Immature natural killer cell (primary cell): Measurements from ENCODE around the gene AKR7A2. TPM values are rescaled to one million over a fixed set of nuclear protein-coding genes. Genes with fewer than 3 reads are reported as not detected.
"Not testable (repeated sequence)": the region's sequence is repeated elsewhere in the genome, so short reads cannot be mapped to it uniquely, and the experiment has no call there.

Experiments used
- DNase-seq, 3 donors: peaks; one replicate each; pipeline ENCODE4 v3.0.0; 2022; ENCODE audit warnings: mixed read lengths in 1 of 3
- H3K27ac Mint-ChIP-seq, 6 donors: one replicate each; pipeline ENCODE4 v1.8.0; 2020; ENCODE audit warnings: mixed read lengths in 6 of 6, mild to moderate bottlenecking in 5 of 6, inconsistent platforms in 4 of 6, moderate library complexity in 3 of 6
- H3K27me3 Mint-ChIP-seq, 3 donors: one replicate each; pipeline ENCODE4 v1.8.0; 2020 to 2021; ENCODE audit warnings: low read depth in 3 of 3, mild to moderate bottlenecking in 3 of 3, mixed read lengths in 3 of 3, moderate library complexity in 3 of 3, inconsistent platforms in 1 of 3
- H3K36me3 Mint-ChIP-seq, 3 donors: one replicate each; pipeline ENCODE4 v1.8.0; 2020; ENCODE audit warnings: mixed read lengths in 3 of 3, inconsistent platforms in 2 of 3, mild to moderate bottlenecking in 2 of 3
- H3K4me1 Mint-ChIP-seq, 2 donors: one replicate each; pipeline ENCODE4 v1.8.0; 2020; ENCODE audit warnings: inconsistent platforms in 2 of 2, mild to moderate bottlenecking in 2 of 2, mixed read lengths in 2 of 2, moderate library complexity in 1 of 2
- H3K4me3 Mint-ChIP-seq, 5 donors: one replicate each; pipeline ENCODE4 v1.8.0; 2020; ENCODE audit warnings: mild to moderate bottlenecking in 5 of 5, mixed read lengths in 5 of 5, inconsistent platforms in 3 of 5, moderate library complexity in 3 of 5
- H3K9me3 Mint-ChIP-seq, 6 donors: one replicate each; pipeline ENCODE4 v1.8.0; 2020; ENCODE audit warnings: mild to moderate bottlenecking in 6 of 6, mixed read lengths in 6 of 6, inconsistent platforms in 4 of 6, moderate library complexity in 3 of 6
- polyA plus RNA-seq, 3 donors: library from polyadenylated mRNA; unstranded; fragments of 300-500 nt; fragmentation: Illumina TruSeq; gene quantifications; one replicate each; pipeline ENCODE4 v1.2.3, GENCODE V29; 2021

The AKR7A2 gene
- polyA plus RNA-seq, 3 donors from 2014 or later, result 130 to 217 (median 153) TPM

DNA sequence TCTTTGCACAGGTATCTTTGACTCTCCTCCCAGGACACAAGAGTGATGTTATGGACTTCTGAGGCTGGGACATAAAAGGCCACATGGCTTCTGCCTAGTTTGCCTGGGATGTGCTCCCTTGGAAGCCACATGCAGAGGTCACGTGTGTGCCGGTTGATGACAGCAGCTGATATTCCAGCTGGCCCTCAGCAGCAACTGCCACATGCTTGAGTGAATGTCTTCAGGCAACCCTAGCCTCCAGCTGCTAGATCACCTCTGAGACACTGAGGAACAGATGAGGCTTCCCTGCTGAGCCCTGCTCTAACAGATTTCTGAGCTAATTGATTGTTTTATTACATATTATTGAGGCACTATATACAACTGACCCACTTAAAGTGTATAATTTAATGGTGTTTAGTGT is 11.7 kb downstream of the AKR7A2 start:
- no peak for DNase-seq
- Mint-ChIP-seq H3K27me3 (no peaks in the 10 kb centered on the region), H3K27ac (no peak overlapping the region), H3K9me3 (peaks cover 0 to 5% (median 2%) of the 10 kb centered on the region in 6 donors), H3K4me1 (no peaks in the 10 kb centered on the region), H3K4me3 (no peak overlapping the region), H3K36me3 (peaks cover 18 to 34% (median 20%) of the 10 kb centered on the region in 3 donors)

DNA sequence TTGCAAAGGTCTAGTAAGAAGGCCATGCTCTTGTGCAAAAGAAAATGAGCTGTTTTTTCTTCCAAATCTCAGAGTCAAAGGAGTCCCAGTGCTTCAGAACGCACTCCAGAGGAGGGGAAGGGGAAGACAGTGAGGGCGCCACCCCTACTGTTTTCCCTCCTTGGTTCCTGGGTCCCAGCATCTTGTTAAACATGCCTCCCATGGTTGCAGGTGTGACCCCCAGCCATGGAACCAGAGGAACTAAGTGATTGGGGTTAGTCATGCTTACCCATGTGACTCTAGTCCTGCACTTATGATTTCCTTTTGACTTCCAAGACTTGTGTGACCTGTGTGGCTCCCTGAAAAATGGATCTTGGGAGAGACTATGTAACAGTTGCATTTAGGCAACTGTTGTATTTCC is 17.3 kb downstream of the AKR7A2 start:
- Mint-ChIP-seq H3K27ac (no peak overlapping the region), H3K9me3 (peaks cover 3 to 24% (median 11%) of the 10 kb centered on the region in 6 donors), H3K4me3 (no peak overlapping the region), H3K4me1 (no peaks in the 10 kb centered on the region), H3K27me3 (peaks cover 0 to 2% (median 0%) of the 10 kb centered on the region in 3 donors), H3K36me3 (peaks cover 8 to 20% (median 14%) of the 10 kb centered on the region in 3 donors)
- no peak for DNase-seq

DNA sequence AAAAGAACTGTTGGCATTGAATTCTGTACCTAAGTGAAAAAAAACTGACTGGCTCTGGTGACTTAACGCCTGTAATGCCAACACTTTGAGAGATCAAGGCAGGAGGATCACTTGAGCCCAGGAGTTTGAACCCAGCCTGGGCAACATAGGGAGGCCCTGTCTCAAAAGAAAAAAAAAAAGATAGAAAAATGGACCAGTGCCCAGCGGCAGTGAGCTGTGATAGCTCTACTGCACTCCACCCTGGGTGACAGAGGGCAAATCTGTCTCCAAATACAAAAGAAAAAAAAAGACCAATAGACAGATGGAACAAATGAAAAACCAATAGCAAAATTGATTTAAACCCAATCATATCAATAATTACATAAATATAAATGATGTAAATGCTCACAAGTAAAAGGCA is 22.7 kb downstream of the AKR7A2 start:
- Mint-ChIP-seq H3K9me3 (peaks cover 1 to 10% (median 2%) of the 10 kb centered on the region in 6 donors), H3K27me3 (peaks cover 2 to 8% (median 3%) of the 10 kb centered on the region in 3 donors), H3K36me3 (peaks cover 2% of the 10 kb centered on the region in 3 donors), H3K4me1 (peaks cover 0 to 6% of the 10 kb centered on the region in 2 donors), H3K27ac (no peak overlapping the region), H3K4me3 (peak overlapping the region; percentile 3 to 64 (median 54))
- no peak for DNase-seq

DNA sequence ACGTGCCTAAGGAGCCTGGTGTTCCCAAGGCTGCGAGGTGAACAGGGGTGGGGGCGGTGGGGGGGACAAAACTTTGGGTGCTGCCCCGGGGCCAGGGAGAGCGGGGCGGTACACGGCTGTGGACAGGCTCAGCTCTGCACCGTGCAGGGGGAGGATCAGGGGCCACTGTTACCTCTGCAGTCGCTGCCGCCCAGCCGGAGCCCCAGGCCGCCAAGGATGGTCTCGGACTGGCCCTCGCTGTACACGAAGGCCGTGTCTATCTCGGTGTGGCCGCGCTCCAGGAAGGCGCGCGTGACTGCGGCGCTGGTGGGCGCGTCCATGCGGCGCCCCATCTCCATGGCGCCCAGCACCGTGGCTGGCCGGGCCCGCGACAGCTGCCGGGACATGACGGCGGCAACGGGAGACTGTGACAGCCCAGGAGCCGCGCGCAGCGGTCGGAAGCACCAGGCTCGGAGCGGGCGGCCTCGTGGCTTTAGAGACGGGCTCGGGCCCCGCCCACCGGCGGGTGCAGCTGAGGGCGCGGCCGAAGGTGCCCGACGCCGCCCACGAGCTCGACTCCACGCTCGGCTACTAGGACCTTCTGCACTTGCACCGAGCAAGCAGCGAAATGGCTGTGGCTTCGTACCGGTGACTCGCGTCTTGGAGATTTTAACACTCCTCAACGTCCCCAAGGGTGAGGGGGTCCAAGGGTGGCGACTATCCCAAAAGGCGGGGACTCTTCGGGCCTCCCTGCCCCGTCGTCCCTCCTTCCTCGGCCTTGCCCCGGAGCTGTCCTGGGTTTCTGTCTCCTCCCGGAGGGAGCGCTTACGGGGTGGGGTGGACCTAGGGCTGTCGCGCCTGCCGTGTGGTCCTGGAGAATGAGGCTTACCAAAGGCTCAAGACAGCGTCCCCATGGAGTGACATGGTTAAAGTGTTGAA is 23.4 kb downstream of the AKR7A2 start, which contains the start of gene AKR7A3:
AKR7A3 (minus strand) TSS at position 447 of the 918 bp plus-strand sequence; CDS start at position 386, 61 bp downstream.
- H3K27me3 Mint-ChIP-seq, H3K4me1 Mint-ChIP-seq, H3K9me3 Mint-ChIP-seq, H3K36me3 Mint-ChIP-seq: not testable (repeated sequence)
- H3K27ac Mint-ChIP-seq, result peak within 1 kb of the TSS in 1 of 6 donors; percentile 1
- peak; percentile 24 to 48 (median 40) for DNase-seq
- H3K4me3 Mint-ChIP-seq, result peak within 1 kb of the TSS; percentile 20 to 71 (median 67)

DNA sequence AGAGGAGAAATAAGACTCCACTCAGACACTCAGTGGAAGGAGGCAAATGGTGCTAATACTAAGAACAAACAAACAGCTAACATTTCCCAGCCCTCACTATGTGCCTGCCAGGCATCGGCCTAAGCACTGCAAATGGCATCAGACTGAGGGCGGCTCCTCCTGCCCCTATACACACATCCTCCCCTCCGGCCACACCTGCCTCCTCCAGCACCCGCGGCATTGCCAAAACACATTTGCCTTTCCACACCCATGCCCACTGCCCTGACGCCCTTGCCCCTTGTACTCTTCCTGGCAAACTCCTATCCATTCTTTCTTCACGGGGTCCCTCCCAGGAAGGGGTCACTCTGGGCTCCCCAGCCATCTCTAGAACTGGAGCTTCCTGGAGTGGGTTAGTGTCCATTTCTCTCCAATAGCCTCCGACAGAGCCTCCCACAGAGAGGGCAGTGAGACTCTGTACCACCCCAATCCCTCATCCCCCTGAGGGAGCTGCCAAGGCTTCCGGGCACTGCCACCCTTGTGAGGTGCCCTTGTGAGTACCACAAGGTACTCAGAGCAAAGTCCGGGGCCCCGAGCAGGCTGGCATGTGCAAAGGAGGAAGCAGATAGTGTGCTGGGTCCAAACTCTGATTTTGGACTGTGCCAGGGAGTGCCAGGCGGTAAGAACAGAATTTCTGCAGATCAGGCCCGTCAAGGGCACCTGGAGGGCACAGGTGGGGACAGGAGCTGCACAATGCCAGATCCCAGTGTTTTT is 24.3 kb downstream of the AKR7A2 start:
- DNase-seq, result no peak
- no peaks in the 10 kb centered on the region for H3K36me3 Mint-ChIP-seq
- H3K4me1 Mint-ChIP-seq, result peaks cover 0 to 6% of the 10 kb centered on the region in 2 donors
- H3K9me3 Mint-ChIP-seq, result peaks cover 0 to 10% (median 0%) of the 10 kb centered on the region in 6 donors
- peak overlapping the region in 1 of 6 donors; percentile 72 for H3K27ac Mint-ChIP-seq
- peaks cover 2 to 8% (median 2%) of the 10 kb centered on the region in 3 donors for H3K27me3 Mint-ChIP-seq
- peak overlapping the region; percentile 32 to 71 (median 67) for H3K4me3 Mint-ChIP-seq

DNA sequence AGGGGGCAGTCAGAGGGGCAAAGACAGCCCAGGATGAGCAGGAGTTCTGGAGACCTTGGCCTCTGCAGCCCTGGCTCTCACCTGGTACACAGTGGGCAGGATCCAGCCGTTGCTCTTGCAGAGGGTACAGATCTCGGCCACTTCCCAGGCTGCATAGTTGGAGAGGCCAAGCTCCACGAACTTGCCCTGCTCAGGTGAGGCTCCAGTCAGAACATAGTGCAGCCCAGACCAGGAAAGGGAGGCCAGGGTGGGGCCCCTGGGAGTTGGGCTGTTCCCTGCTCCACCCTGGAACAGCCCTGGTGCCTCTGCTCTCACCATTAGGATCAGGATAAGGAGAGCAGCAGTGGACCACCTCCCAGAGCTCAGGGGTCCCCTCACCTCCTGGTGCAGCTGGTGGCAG is 26.1 kb downstream of the AKR7A2 start:
- DNase-seq, H3K4me1 Mint-ChIP-seq, H3K4me3 Mint-ChIP-seq, H3K36me3 Mint-ChIP-seq, H3K9me3 Mint-ChIP-seq, H3K27ac Mint-ChIP-seq, H3K27me3 Mint-ChIP-seq: not testable (repeated sequence)

DNA sequence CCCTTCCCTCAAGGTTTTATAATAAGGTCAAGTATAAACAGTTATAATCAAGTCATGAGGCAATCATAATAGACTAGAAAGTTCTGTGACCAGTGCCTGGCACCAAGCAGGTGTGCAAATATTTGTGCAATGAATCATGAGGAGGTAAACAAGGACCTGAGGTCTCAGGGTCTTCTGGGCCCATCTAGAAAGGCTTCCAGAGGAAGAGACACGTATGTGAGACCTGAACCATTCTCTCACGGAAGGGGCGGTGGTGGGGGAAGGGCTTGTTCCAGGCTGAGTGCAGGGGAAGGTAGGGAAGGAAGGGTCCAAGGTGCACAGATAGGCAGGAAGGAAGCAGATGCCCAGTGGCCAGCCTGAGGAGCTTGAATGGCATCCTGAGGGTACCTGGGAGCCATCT is 26.6 kb downstream of the AKR7A2 start:
- H3K27me3 Mint-ChIP-seq, H3K36me3 Mint-ChIP-seq, H3K9me3 Mint-ChIP-seq, H3K27ac Mint-ChIP-seq, H3K4me1 Mint-ChIP-seq, H3K4me3 Mint-ChIP-seq, DNase-seq: not testable (repeated sequence)

DNA sequence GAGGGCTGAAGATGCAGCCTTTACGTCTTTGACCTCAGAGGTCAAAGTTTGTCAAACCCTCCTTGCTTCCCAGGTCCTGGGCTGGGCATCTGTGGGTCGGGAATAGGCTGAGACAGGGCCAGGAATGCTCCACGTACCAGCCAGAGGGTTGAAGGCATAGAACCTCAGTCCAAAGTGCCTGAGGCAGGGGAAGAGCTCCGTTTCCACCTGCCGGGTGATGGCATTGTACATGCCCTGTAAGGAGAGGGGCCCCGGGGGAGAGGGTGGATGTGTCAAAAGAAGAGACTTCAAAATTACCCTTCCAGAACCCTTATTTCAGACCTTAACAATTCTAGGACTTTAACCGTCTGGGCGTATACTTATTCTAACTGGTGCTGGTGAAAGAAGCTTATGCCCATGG is 27.1 kb downstream of the AKR7A2 start:
- peaks cover 0 to 9% (median 0%) of the 10 kb centered on the region in 6 donors for H3K9me3 Mint-ChIP-seq
- no peak overlapping the region for H3K4me3 Mint-ChIP-seq
- peaks cover 2 to 8% (median 2%) of the 10 kb centered on the region in 3 donors for H3K27me3 Mint-ChIP-seq
- no peaks in the 10 kb centered on the region for H3K36me3 Mint-ChIP-seq
- H3K27ac Mint-ChIP-seq, result no peak overlapping the region
- H3K4me1 Mint-ChIP-seq, result peaks cover 0 to 6% of the 10 kb centered on the region in 2 donors
- no peak for DNase-seq

DNA sequence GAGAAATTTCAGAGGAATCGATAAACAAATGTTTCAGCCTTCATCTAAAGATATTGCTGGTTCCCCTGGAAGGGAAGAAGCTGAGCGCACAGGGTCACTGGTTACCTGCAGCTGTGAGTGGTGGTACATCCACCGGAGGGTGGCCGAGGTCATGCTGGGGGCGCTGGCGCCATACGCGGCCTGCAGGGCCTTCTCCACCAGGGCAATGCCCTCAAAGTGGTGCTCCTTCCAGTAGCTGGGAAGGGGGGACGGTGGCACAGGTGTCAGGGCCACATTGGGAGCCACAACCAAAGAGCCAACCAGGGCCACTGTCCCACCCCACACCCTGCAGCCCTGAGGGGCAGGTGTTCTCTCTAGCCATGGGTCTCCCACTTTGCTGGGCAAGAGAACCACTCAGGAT is 28.1 kb downstream of the AKR7A2 start:
- no peak overlapping the region for H3K27ac Mint-ChIP-seq
- no peak overlapping the region for H3K4me3 Mint-ChIP-seq
- no peak for DNase-seq
- H3K27me3 Mint-ChIP-seq, result peaks cover 2 to 4% (median 2%) of the 10 kb centered on the region in 3 donors
- H3K36me3 Mint-ChIP-seq, result peaks cover 0 to 3% (median 0%) of the 10 kb centered on the region in 3 donors
- H3K9me3 Mint-ChIP-seq, result peaks cover 0 to 3% (median 0%) of the 10 kb centered on the region in 6 donors
- H3K4me1 Mint-ChIP-seq, result peaks cover 0 to 2% of the 10 kb centered on the region in 2 donors

DNA sequence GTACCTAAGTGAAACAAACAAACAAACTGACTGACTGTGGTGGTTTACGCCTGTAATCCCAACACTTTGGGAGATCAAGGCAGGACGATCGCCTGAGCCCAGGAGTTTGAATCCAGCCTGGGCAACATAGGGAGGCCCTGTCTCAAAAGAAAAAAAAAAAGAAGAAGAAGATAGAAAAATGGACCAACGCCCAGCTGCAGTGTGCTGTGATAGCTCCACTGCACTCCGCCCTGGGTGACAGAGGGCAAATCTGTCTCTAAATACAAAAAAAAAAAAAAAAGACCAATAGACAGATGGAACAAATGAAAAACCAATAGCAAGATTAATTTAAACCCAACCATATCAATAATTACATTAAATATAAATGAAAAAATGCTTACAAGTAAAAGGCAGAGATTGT is 37.3 kb downstream of the AKR7A2 start:
- Mint-ChIP-seq H3K36me3 (peaks cover 0 to 12% (median 8%) of the 10 kb centered on the region in 3 donors), H3K27ac (no peak overlapping the region), H3K27me3 (peaks cover 7 to 15% (median 13%) of the 10 kb centered on the region in 3 donors), H3K9me3 (peaks cover 1 to 10% (median 4%) of the 10 kb centered on the region in 6 donors), H3K4me1 (peaks cover 0 to 2% of the 10 kb centered on the region in 2 donors), H3K4me3 (peak overlapping the region in 1 of 5 donors; percentile 52)
- no peak for DNase-seq

DNA sequence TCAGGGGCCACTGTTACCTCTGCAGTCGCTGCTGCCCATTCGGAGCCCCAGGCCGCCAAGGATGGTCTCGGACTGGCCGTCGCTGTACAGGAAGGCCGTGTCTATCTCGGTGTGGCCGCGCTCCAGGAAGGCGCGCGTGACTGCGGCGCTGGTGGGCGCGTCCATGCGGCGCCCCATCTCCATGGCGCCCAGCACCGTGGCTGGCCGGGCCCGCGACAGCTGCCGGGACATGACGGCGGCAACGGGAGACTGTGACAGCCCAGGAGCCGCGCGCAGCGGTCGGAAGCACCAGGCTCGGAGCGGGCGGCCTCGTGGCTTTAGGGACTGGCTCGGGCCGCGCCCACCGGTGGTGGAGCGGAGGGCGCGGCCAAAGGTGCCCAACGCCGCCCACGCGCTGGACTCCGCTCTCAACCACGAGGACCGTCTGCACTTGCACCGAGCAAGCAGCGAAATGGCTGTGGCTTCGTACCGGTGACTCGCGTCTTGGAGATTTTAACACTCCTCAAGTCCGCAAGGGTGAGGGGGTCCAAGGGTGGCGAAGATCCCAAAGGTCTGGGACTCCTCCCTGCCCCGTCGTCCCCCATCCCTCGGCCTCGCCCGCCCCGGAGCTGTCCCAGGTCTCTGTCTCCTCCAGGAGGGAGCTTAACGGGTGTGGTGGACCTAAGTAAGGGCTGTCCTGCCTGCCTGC is 38.0 kb downstream of the AKR7A2 start:
- DNase-seq, H3K4me1 Mint-ChIP-seq, H3K27ac Mint-ChIP-seq, H3K4me3 Mint-ChIP-seq: not testable (repeated sequence)
- Mint-ChIP-seq H3K27me3 (peaks cover 7 to 15% (median 13%) of the 10 kb centered on the region in 3 donors), H3K9me3 (peaks cover 1 to 10% (median 4%) of the 10 kb centered on the region in 6 donors), H3K36me3 (peaks cover 0 to 12% (median 5%) of the 10 kb centered on the region in 3 donors)

DNA sequence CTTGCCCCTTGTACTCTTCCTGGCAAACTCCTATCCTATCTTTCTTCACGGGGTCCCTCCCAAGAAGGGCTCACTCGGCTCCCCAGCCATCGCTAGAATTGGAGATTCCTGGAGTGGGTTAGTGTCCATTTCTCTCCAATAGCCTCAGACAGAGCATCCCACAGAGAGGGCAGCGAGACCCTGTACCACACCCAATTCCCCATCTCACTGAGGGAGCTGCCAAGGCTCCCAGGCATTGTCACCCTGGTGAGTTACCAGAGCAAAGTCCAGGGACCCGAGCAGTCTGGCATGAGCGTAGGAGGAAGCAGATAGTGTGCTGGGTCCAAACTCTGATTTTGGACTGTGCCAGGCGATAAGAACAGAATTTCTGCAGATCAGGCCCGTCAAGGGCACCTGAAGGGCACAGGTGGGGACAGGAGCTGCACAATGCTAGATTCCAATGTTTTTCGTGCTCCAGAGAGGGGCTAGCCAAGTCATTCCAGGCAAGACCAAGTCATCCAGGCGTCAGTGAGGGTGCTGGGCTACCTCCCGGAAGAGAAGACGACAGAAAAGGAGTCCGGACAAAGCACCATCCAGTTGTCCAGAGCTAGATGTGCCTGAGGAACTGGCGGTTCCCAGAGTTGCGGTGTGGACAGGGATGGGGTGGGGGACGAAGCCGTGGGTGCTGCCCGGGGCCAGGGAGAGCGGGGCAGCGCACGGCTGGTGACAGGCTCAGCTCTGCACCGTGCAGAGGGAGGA is 38.7 kb downstream of the AKR7A2 start:
- Mint-ChIP-seq H3K9me3 (peaks cover 1 to 10% (median 4%) of the 10 kb centered on the region in 6 donors), H3K4me1 (peaks cover 0 to 2% of the 10 kb centered on the region in 2 donors), H3K27ac (peak overlapping the region in 1 of 6 donors; percentile 55), H3K27me3 (peaks cover 7 to 15% (median 13%) of the 10 kb centered on the region in 3 donors), H3K4me3 (peak overlapping the region in 2 of 5 donors; percentile 6 to 58), H3K36me3 (peaks cover 0 to 12% (median 5%) of the 10 kb centered on the region in 3 donors)
- DNase-seq, result no peak
